NCI-H1048 (cell line): Measurements from ENCODE around the gene C17orf113.

Experiments used
- DNase-seq: peaks from one replicate; lab custom pipeline; 2025; lab: John Stamatoyannopoulos, UW

Gene C17orf113

GRCh38 chr17:42072323-42073187 is 22.2 kb upstream of the C17orf113 start:
- DNase-seq, result no peak

- DNase-seq, result no peak
Measured at GRCh38 chr17:42071810-42072209, 21.4 kb upstream of the C17orf113 start.

- DNase-seq, result no peak
Measured at GRCh38 chr17:42068979-42069378, 18.6 kb upstream of the C17orf113 start.

- no peak for DNase-seq
Measured at GRCh38 chr17:42067371-42068091, 17.1 kb upstream of the C17orf113 start.

- no peak for DNase-seq
Measured at GRCh38 chr17:42065201-42065600, 14.8 kb upstream of the C17orf113 start.

GRCh38 chr17:42062681-42063080 is 12.3 kb upstream of the C17orf113 start:
- DNase-seq, result no peak

GRCh38 chr17:42061646-42062487 is 11.5 kb upstream of the C17orf113 start:
- no peak for DNase-seq

GRCh38 chr17:42060231-42060630 is 9.8 kb upstream of the C17orf113 start:
- no peak for DNase-seq

- no peak for DNase-seq
Measured at GRCh38 chr17:42059815-42060214, 9.4 kb upstream of the C17orf113 start.

GRCh38 chr17:42058063-42058462 is 7.7 kb upstream of the C17orf113 start:
- no peak for DNase-seq

GRCh38 chr17:42056635-42057034 is 6.2 kb upstream of the C17orf113 start:
- no peak for DNase-seq

- no peak for DNase-seq
Measured at GRCh38 chr17:42055496-42055895, 5.1 kb upstream of the C17orf113 start.

- no peak for DNase-seq
Measured at GRCh38 chr17:42055027-42055426, 4.6 kb upstream of the C17orf113 start.

- DNase-seq, result no peak
Measured at GRCh38 chr17:42053731-42054500, 3.5 kb upstream of the C17orf113 start.

GRCh38 chr17:42052346-42052877 is 2.0 kb upstream of the C17orf113 start:
- no peak for DNase-seq

- no peak for DNase-seq
Measured at GRCh38 chr17:42051645-42052044, 1.2 kb upstream of the C17orf113 start.

- DNase-seq, result no peak
Measured at GRCh38 chr17:42051013-42051400, 606 bp upstream of the C17orf113 start.

GRCh38 chr17:42049834-42050392 is 488 bp downstream of the C17orf113 start:
- no peak for DNase-seq

- no peak for DNase-seq
Measured at GRCh38 chr17:42047343-42047742, 3.1 kb downstream of the C17orf113 start.

GRCh38 chr17:42045719-42046118 is 4.7 kb downstream of the C17orf113 start:
- no peak for DNase-seq
